Measurements from ENCODE around the gene CLEC4D.

The CLEC4D gene

DNA sequence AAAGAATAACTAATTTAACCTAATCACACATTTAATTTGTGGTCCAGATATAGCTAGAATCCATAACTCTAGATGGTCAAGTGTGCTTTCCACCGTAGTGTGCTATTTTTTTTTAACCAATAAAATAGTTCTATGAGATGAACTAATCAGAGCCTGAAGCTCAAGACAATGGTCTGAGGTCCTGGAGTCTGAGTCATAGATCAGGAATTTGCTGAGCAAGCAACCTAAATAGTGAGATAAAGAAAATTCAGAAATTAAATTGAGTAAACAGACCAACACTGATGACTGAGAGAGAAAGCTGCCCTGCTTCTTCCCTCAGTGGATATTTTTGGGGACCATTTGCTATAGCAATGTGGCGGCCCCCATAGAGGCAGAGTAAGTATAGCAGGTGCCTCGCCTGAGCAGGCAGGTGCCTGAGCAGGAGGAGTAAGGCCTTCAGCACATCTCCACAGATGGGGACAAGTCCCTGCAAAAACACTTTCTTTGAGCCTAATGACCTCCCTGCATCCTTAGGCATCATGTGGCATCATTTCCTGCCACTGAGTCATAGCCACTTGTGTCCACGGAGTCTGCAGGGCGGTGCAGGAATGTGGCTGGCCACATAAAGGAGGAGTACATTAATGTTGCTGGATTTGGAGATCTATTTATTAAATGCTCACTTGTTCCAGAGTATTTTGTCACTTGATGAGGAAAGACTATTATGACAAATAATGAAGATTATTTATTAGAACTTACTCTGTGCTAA lies 41.3 kb downstream of the CLEC4D start:
- TF ChIP-seq TAF1 (IDR thresholded peaks at IDR 0.05; ENCODE audit: low read depth) (no peak), TEAD4 (IDR thresholded peaks at IDR 0.05) (peak; percentile 59), FOXM1 (IDR thresholded peaks at IDR 0.05; ENCODE audit: borderline replicate concordance, low read depth) (no peak)

DNA sequence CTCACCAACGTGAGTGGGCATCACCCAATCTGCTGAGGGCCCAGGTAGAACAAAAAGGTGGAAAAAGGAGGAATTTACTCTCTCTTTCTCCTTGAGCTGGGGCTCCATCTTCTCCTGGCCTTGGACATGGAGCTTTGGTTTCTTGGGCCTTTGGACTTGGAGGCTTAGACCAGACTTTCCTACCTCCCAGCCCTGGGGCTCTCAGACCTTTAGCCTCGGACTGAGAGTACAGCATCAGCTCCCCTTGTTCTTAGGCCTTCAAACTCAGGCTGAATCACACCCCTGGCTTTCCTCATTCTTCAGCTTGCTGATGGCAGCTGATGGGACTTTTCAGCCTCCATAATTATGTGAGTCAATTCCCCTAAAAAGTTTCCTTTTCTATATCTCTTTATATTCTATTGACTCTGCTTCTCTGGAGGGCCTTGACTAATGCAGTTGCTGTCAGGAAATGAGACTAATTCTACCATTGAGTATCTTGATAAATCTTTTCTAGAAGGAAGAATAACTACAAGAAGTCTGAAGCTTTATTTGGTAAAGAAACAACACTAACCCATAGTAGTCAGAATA lies 43.3 kb downstream of the CLEC4D start:
- no peak for TF ChIP-seq YY1 (IDR thresholded peaks at IDR 0.05; ENCODE audit: low read depth)
- no peak for TF ChIP-seq EP300 (IDR thresholded peaks at IDR 0.05; ENCODE audit: borderline replicate concordance)
- TF ChIP-seq, protein P1, sequence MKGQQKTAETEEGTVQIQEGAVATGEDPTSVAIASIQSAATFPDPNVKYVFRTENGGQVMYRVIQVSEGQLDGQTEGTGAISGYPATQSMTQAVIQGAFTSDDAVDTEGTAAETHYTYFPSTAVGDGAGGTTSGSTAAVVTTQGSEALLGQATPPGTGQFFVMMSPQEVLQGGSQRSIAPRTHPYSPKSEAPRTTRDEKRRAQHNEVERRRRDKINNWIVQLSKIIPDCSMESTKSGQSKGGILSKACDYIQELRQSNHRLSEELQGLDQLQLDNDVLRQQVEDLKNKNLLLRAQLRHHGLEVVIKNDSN (IDR thresholded peaks at IDR 0.05): no peak
- no peak for TF ChIP-seq ZBTB7A (IDR thresholded peaks at IDR 0.05; ENCODE audit: low read depth)
- TF ChIP-seq, protein P2, sequence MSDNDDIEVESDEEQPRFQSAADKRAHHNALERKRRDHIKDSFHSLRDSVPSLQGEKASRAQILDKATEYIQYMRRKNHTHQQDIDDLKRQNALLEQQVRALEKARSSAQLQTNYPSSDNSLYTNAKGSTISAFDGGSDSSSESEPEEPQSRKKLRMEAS (IDR thresholded peaks at IDR 0.05): no peak
- no peak for TF ChIP-seq EGR1 (IDR thresholded peaks at IDR 0.05)
- TF ChIP-seq CEBPB (IDR thresholded peaks at IDR 0.05): no peak
- TF ChIP-seq TAF1 (IDR thresholded peaks at IDR 0.05; ENCODE audit: low read depth): no peak
- TF ChIP-seq CREB1 (IDR thresholded peaks at IDR 0.05; ENCODE audit: low read depth): no peak
- no peak for TF ChIP-seq RAD21 (IDR thresholded peaks at IDR 0.05; ENCODE audit: low read depth)

DNA sequence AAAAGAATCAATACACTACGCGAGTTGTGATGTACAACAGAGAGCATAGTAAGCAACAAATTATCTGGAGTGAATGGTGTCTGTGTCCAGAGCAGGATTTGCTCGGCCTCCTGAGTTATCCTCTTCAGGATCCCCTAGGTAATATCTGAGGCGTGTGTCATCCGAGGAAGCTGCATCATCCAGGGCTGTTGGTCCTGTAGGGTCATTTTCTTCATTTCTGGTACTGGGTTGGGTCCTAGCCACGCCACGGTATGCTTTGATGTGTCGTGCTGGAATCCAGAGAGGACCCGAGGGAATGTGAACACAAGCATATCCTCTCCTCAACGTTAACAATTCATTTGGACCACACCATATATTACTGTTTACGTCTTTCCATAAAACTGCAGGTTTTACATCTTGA lies 46.4 kb downstream of the CLEC4D start:
- TF ChIP-seq TCF12 (IDR thresholded peaks at IDR 0.05; ENCODE audit: low read depth): no peak
- TF ChIP-seq, protein P2 (IDR thresholded peaks at IDR 0.05): no peak
- TF ChIP-seq TEAD4 (IDR thresholded peaks at IDR 0.05): no peak
- TF ChIP-seq EP300 (IDR thresholded peaks at IDR 0.05; ENCODE audit: borderline replicate concordance): no peak
- TF ChIP-seq, protein P1 (IDR thresholded peaks at IDR 0.05): no peak
- TF ChIP-seq CREB1 (IDR thresholded peaks at IDR 0.05; ENCODE audit: low read depth): no peak
- no peak for TF ChIP-seq RAD21 (IDR thresholded peaks at IDR 0.05; ENCODE audit: low read depth)
- TF ChIP-seq NFIC (IDR thresholded peaks at IDR 0.05): no peak
- no peak for TF ChIP-seq EGR1 (IDR thresholded peaks at IDR 0.05)
- TF ChIP-seq, protein P3, sequence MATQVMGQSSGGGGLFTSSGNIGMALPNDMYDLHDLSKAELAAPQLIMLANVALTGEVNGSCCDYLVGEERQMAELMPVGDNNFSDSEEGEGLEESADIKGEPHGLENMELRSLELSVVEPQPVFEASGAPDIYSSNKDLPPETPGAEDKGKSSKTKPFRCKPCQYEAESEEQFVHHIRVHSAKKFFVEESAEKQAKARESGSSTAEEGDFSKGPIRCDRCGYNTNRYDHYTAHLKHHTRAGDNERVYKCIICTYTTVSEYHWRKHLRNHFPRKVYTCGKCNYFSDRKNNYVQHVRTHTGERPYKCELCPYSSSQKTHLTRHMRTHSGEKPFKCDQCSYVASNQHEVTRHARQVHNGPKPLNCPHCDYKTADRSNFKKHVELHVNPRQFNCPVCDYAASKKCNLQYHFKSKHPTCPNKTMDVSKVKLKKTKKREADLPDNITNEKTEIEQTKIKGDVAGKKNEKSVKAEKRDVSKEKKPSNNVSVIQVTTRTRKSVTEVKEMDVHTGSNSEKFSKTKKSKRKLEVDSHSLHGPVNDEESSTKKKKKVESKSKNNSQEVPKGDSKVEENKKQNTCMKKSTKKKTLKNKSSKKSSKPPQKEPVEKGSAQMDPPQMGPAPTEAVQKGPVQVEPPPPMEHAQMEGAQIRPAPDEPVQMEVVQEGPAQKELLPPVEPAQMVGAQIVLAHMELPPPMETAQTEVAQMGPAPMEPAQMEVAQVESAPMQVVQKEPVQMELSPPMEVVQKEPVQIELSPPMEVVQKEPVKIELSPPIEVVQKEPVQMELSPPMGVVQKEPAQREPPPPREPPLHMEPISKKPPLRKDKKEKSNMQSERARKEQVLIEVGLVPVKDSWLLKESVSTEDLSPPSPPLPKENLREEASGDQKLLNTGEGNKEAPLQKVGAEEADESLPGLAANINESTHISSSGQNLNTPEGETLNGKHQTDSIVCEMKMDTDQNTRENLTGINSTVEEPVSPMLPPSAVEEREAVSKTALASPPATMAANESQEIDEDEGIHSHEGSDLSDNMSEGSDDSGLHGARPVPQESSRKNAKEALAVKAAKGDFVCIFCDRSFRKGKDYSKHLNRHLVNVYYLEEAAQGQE (IDR thresholded peaks at IDR 0.05; ENCODE audit: low read depth): no peak

DNA sequence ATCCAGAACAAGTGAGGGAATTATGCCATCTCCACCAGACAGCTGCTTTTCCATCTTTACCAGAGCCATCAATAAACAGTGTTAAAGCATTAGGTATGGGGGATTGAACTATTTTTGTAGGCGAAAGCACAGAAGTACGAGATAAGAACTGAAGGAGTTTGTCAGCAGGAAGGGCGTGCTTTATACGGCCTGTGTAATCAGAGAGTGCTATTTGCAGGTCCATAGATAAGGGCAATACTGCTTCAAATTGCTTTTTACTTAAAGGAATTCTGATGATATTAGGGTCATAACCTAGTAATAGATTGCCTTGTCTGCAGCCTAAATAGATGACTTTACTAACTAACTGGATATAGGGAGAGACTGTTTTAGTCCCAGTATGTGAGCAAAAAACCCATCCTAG lies 47.7 kb downstream of the CLEC4D start:
- TF ChIP-seq EP300 (IDR thresholded peaks at IDR 0.05; ENCODE audit: borderline replicate concordance) (no peak), YY1 (IDR thresholded peaks at IDR 0.05; ENCODE audit: low read depth) (no peak), CEBPB (IDR thresholded peaks at IDR 0.05) (no peak), TAF1 (IDR thresholded peaks at IDR 0.05; ENCODE audit: low read depth) (no peak), RAD21 (IDR thresholded peaks at IDR 0.05; ENCODE audit: low read depth) (no peak), TEAD4 (IDR thresholded peaks at IDR 0.05) (no peak), TCF12 (IDR thresholded peaks at IDR 0.05; ENCODE audit: low read depth) (no peak), ZBTB7A (IDR thresholded peaks at IDR 0.05; ENCODE audit: low read depth) (no peak), NFIC (IDR thresholded peaks at IDR 0.05) (no peak)
- TF ChIP-seq, protein P2 (IDR thresholded peaks at IDR 0.05): no peak
- TF ChIP-seq, protein P3 (IDR thresholded peaks at IDR 0.05; ENCODE audit: low read depth): no peak
- TF ChIP-seq, protein P1 (IDR thresholded peaks at IDR 0.05): no peak

DNA sequence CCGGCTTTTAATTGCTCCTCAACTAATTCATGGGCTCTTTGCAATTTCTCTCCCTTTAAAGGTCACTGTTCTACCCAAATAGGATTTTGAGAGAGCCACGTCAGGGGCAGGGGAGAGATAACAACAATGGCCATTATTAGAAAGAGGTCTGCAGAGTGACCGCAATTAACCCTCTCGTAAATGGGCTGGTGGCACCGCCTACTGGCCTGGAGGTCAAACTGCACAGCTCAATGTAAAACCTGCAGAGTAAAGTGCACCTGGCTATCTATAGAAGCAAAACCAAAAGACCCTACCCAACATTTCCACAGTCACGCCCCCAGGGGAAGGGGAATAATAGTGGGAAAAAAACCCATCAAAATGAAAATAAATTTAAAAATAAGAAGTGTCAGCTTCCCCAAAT lies 49.0 kb downstream of the CLEC4D start:
- TF ChIP-seq RAD21 (IDR thresholded peaks at IDR 0.05; ENCODE audit: low read depth): peak; percentile 40
- TF ChIP-seq ZBTB7A (IDR thresholded peaks at IDR 0.05; ENCODE audit: low read depth): no peak
- TF ChIP-seq, protein P1 (IDR thresholded peaks at IDR 0.05): no peak
- TF ChIP-seq, protein P3 (IDR thresholded peaks at IDR 0.05; ENCODE audit: low read depth): no peak
- TF ChIP-seq TEAD4 (IDR thresholded peaks at IDR 0.05): no peak
